NCI-H2171 treated with DMSO at 0.1 percent for 48 hours (cell line): ENCODE results near the gene NUDCD3.
"Not testable (repeated sequence)": the region's sequence is repeated elsewhere in the genome, so short reads cannot be mapped to it uniquely, and the experiment has no call there.

Source experiments
- DNase-seq: peaks from one replicate; lab custom pipeline; 2025; lab: John Stamatoyannopoulos, UW

NUDCD3 gene

DNA sequence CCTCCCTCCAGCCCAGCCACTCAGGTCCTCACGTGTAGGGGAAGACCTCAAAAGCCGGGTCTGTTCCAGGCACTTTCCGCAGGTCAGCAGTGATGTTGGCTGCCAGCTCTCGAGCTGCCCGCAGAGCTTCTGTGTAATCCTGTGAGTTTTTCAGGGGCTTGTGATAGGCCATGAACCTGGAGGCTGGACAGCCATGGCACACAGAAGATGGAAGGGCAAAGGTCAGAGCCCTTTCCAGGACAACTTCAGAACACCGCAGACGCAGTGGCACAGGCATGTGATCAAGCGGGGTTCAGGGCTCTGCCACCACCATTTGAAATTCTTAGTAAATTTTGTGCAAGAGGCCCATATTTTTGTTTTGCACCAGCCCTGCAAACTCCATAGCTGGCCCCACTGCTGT is 26.7 kb upstream of the NUDCD3 start:
- no peak for DNase-seq

DNA sequence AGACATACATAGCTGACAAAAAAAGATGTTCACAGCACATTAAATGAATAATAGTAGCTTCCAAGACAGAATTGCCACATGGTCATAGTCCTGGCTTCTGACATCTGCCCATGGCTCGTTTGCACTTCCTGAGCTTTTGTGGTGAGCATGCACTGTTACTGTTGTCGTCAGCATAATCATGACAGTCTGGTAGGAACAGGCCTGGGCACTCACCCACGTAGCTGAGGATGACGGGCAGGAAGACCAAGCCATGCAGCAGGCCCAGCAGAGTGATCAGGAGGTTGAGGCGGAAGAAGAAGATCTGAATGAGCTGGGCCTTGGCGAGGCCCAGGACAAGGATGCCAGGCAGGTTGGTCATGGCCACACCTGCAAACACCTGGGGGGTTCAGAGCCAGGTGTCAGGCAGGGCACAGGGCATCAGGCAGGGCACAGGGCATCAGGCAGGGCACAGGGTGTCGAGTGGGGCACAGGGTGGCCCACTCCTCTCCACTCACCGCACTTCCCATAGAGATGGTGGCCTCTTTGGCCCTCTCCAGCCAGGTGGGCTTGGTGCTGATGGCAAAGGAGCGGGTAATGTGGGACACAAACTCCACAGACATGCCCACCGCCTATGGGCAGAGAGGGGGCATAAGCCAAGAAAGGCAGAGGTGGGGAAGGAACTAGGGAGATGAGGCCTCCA is 25.3 kb upstream of the NUDCD3 start:
- DNase-seq, result no peak

GRCh38 chr7:44512736-44513135 is 22.3 kb upstream of the NUDCD3 start:
- no peak for DNase-seq

GRCh38 chr7:44511863-44512468 is 21.5 kb upstream of the NUDCD3 start:
- no peak for DNase-seq

DNA sequence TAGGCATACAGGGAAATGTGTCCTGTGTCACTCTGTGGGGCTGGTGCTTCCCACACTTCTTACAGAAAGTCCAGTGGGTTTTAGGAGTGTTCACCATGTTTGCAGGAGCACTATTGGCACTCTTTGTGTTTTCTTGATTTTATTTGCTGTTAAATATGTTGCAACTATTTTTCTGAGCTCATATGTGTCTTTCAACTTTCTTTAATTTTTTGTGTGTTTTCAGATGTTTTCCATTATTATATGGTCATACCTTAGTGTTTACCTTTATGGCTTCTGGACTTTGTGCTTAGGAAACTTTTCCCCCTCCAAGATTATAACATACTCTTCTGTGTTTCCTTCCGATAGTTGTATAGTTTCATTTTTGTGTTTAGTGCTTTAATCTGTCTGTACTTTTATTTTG is 20.8 kb upstream of the NUDCD3 start:
- no peak for DNase-seq

DNA sequence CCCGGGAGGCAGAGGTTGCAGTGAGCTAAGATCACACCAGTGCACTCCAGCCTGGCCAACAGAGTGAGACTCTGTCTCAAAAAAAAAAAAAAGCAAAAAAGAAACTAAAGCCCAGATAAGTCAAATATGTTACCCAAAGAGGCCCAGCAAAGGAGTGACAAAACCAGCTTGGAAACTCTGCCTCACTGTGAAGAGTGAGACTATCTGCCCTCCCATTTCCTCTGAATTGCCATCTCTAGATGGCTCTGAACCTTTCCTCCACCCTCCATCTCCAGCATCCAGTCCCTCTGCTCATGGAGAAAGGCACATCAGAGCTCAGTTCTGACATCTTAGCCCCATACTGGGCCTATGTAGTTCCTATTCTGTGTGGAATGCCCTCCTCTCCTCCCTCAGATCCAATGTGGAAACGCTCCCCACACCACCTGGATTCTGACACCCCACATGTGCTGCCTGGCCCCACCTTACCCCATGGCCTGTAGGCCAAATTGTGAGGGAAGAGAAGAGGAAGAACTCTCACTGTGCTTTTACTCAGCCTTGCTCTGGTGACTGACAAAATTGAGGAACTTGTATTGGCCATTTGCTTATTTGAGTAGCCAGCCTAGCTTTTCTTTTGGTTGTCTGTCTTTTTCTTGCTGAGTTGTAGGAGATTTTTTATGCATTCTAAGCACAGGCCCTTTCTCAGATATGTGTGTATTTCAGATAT is 18.0 kb upstream of the NUDCD3 start:
- no peak for DNase-seq

DNA sequence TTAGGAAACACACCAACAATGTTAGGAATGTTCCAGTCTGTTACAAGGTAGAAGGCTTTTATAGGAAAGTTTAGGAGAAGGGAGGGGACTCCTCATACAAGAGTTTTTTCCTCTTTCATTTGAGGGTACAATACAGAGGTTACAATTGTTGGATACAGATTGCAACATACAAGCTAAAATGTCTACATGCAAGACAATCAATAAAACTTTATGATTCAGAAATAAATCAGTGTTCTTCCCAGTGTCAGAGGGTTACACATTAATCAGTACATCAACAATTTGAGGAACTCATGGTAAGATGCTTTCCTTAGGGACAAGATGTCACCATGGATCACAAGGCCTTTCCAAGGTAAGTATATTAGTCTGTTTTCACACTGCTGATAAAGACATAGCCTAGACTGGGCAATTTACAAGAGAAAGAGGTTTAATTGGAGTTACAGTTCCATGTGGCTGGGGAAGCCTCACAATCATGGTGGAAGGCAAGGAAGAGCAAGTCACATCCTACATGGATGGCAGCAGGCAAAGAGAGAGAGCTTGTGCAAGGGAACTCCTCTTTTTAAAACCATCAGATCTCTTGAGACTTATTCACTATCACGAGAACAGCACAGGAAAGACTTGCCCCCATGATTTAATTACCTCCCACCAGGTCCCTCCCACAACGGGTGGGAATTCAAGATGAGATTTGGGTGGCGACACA is 16.3 kb upstream of the NUDCD3 start:
- DNase-seq, result not testable (repeated sequence)

DNA sequence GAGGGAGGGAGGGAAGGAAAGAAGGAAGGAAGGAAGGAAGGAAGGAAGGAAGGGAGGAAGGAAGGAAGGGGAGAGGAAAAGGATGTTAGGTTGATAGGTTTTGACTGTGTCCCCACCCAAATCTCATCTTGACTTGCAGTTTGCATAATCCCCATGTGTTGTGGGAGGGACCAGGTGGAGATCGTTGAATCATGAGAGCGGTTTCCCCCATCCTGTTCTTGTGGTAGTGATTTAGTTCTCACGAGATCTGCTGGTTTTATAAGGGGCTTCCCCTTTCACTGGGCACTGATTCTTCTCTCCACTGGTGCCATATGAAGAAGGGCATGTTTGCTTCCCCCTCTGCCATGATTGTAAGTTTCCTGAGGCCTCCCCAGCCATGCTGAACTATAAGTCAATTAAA is 15.1 kb upstream of the NUDCD3 start:
- no peak for DNase-seq

- no peak for DNase-seq
These were observed 7.9 kb upstream of the NUDCD3 start for GRCh38 chr7:44498230-44498954.

GRCh38 chr7:44497155-44498027 is 6.9 kb upstream of the NUDCD3 start:
- DNase-seq, result no peak

DNA sequence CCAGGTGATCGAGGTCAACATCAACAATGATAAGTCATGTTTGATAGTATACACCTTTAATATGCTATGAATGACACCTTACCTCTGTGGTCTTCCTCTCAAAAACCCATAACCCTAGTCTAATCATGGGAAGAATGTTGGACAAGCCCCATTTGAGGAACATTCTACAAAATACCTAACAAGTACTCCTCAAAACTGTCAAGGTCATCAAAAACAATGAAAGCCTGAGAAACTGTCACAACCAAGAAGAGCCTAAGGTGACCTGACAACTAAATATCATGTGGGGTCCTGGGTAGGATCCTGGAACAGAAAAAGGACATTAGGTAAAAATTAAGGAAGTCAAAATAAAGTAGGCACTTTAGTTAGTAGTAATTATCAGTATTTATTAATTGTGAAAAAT is 5.9 kb upstream of the NUDCD3 start:
- DNase-seq, result no peak

- no peak for DNase-seq
These were observed 4.5 kb upstream of the NUDCD3 start for GRCh38 chr7:44494960-44495359.

- no peak for DNase-seq
These were observed 771 bp upstream of the NUDCD3 start for GRCh38 chr7:44491229-44491628.

DNA sequence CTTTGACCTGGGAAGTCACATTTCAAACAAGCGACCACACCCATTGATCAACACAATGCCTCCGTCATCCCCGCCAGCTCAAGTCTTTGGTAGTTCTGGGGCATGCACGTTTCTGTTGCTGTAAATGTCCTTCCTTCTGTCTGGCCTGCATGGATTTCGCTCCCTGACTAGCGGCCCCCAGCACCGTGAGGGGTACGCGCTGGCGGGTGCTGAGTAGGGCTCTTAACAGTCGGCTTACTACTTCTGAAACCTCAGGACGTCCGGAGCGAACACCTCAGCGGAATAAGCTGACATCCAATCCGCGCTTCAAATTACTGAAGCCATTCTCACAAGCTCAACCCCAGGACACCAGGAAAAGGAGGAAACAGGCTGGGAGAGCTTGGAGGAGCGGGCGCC is 505 bp downstream of the NUDCD3 start:
- peak; percentile 33 for DNase-seq

GRCh38 chr7:44488955-44489354 is 1.5 kb downstream of the NUDCD3 start:
- no peak for DNase-seq

DNA sequence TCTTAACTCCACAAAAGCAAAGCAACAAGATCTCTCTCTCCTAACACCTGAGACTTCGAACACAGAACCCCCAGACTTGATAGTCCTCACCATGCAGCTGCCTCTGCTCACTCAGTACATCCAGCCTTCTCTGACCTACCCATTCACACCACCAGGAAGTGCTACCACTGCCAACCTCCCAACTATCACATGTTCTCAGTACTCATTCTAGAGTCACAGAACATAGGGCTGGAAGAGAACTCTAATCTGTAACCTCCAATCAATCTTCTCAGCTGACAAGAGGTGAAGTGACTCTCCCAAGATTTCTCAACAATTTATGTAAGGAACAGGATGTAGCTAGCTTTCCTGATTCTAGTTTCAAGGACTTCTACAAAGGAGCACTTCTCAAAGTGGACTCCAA is 3.8 kb downstream of the NUDCD3 start:
- no peak for DNase-seq

DNA sequence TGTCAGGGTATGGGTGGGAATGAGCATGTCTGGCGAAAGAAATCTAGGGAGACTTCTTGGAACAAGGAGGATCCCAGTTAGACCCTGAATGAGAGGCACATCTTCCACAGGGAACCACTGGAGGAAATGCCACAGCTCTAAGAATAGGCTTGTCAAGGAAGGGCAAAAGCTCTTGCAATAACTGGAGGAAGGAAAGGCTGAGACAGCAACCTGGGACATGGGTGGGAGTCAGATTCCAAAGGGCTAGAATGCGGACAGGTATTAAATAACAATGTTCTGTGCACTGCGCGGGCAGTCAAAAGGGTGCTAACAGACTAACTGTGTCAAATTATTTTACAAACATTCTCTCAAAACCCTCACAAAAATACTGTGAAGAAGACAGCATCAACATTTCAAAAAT is 4.5 kb downstream of the NUDCD3 start:
- DNase-seq, result no peak

DNA sequence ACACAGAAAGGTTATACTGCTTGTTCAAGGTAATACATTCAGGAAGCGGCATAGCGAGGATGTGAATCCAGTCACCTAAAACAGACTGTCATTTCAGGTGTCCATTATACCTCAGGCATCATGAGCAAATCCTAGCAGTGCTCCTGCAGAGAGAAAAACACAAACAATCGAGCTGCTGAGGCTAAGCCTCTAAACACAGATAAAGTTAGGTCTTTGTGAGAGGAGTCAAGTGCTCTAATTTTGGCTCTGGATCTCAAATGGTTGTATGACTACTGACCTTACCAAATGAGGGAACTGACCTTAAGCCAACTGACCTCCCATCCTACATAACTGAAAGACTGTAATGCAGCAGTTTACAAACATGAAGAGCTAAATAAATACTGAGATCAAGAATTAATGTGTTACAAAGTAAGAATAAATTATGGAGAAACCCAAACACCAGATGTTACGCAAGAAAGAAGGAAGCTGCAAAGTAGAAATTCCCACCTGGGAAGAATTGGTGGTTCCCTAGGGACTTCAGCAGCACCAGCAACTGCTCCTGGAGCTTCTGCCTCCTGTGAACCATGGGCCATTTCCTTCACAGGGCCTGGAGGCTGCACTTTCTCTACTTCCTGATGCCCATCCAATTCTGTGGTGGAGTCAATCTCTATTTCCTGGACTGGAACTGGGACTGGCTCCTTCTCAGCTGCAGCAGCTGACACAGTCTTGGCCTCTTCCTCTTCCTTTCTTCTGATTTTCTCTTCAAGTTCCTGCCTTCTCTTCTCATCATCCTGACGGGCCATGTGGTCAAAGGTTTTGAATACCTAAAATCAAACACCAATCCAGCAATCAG is 5.8 kb downstream of the NUDCD3 start:
- no peak for DNase-seq

- no peak for DNase-seq
These were observed 7.7 kb downstream of the NUDCD3 start for GRCh38 chr7:44482502-44483485.
